ENCODE results near the gene LRRN4CL. TPM values are rescaled to one million over a fixed set of nuclear protein-coding genes. Genes with fewer than 3 reads are reported as not detected.

LRRN4CL gene
- total RNA-seq, 1 donor from 2014 or later, result 1.8 TPM

- Mint-ChIP-seq H3K36me3 (ENCODE audit: unreplicated experiment) (no peaks in the 10 kb centered on the region), H3K9me3 (ENCODE audit: unreplicated experiment) (peaks cover 28% of the 10 kb centered on the region), H3K4me1 (ENCODE audit: low read depth, unreplicated experiment) (peaks cover 8% of the 10 kb centered on the region), H3K27me3 (ENCODE audit: unreplicated experiment) (peaks cover 17% of the 10 kb centered on the region), H3K27ac (ENCODE audit: unreplicated experiment) (peak overlapping the region; percentile 99), H3K4me3 (ENCODE audit: unreplicated experiment) (peak overlapping the region; percentile 98)
- peak; percentile 91 for DNase-seq
- TF ChIP-seq CTCF (IDR thresholded peaks at IDR 0.05; ENCODE audit: partially characterized antibody, unreplicated experiment), result no peak
These were observed 20.1 kb upstream of the LRRN4CL start for GRCh38 chr11:62709247-62710000.

- H3K27ac Mint-ChIP-seq (ENCODE audit: unreplicated experiment), result peak overlapping the region; percentile 99
- peak overlapping the region; percentile 98 for H3K4me3 Mint-ChIP-seq (ENCODE audit: unreplicated experiment)
- H3K36me3 Mint-ChIP-seq (ENCODE audit: unreplicated experiment), result no peaks in the 10 kb centered on the region
- no peak for TF ChIP-seq CTCF (IDR thresholded peaks at IDR 0.05; ENCODE audit: partially characterized antibody, unreplicated experiment)
- DNase-seq, result peak; percentile 29
- peaks cover 28% of the 10 kb centered on the region for H3K9me3 Mint-ChIP-seq (ENCODE audit: unreplicated experiment)
- peaks cover 8% of the 10 kb centered on the region for H3K4me1 Mint-ChIP-seq (ENCODE audit: low read depth, unreplicated experiment)
- peaks cover 17% of the 10 kb centered on the region for H3K27me3 Mint-ChIP-seq (ENCODE audit: unreplicated experiment)
These were observed 19.5 kb upstream of the LRRN4CL start for GRCh38 chr11:62708793-62709192.

GRCh38 chr11:62708392-62708791 is 19.1 kb upstream of the LRRN4CL start:
- no peaks in the 10 kb centered on the region for H3K36me3 Mint-ChIP-seq (ENCODE audit: unreplicated experiment)
- peak overlapping the region; percentile 98 for H3K4me3 Mint-ChIP-seq (ENCODE audit: unreplicated experiment)
- no peak for TF ChIP-seq CTCF (IDR thresholded peaks at IDR 0.05; ENCODE audit: partially characterized antibody, unreplicated experiment)
- peaks cover 17% of the 10 kb centered on the region for H3K27me3 Mint-ChIP-seq (ENCODE audit: unreplicated experiment)
- DNase-seq, result no peak
- H3K4me1 Mint-ChIP-seq (ENCODE audit: low read depth, unreplicated experiment), result peaks cover 8% of the 10 kb centered on the region
- H3K9me3 Mint-ChIP-seq (ENCODE audit: unreplicated experiment), result peaks cover 25% of the 10 kb centered on the region
- H3K27ac Mint-ChIP-seq (ENCODE audit: unreplicated experiment), result peak overlapping the region; percentile 99

GRCh38 chr11:62707277-62707861 is 18.0 kb upstream of the LRRN4CL start, which contains the start of the genes BSCL2 and GNG3:
TSS of gene BSCL2 (minus strand) at chr11:62707424. CDS start at chr11:62707195, 229 bp downstream.
TSS of gene GNG3 (plus strand) at chr11:62707676. CDS start at chr11:62708296, 620 bp downstream.
- H3K4me3 Mint-ChIP-seq (ENCODE audit: unreplicated experiment), result peak within 1 kb of the TSS; percentile 98
- peaks cover 17% of the 10 kb centered on the region for H3K27me3 Mint-ChIP-seq (ENCODE audit: unreplicated experiment)
- H3K4me1 Mint-ChIP-seq (ENCODE audit: low read depth, unreplicated experiment), result peaks cover 8% of the 10 kb centered on the region
- TF ChIP-seq CTCF (IDR thresholded peaks at IDR 0.05; ENCODE audit: partially characterized antibody, unreplicated experiment), result no peak
- H3K27ac Mint-ChIP-seq (ENCODE audit: unreplicated experiment), result peak within 1 kb of the TSS; percentile 99
- H3K9me3 Mint-ChIP-seq (ENCODE audit: unreplicated experiment), result peaks cover 25% of the 10 kb centered on the region
- no peaks in the 10 kb centered on the region for H3K36me3 Mint-ChIP-seq (ENCODE audit: unreplicated experiment)
- DNase-seq, result peak; percentile 99

GRCh38 chr11:62706850-62707247 is 17.5 kb upstream of the LRRN4CL start:
- no peak for TF ChIP-seq CTCF (IDR thresholded peaks at IDR 0.05; ENCODE audit: partially characterized antibody, unreplicated experiment)
- no peaks in the 10 kb centered on the region for H3K36me3 Mint-ChIP-seq (ENCODE audit: unreplicated experiment)
- no peak for DNase-seq
- peak overlapping the region; percentile 98 for H3K4me3 Mint-ChIP-seq (ENCODE audit: unreplicated experiment)
- peak overlapping the region; percentile 99 for H3K27ac Mint-ChIP-seq (ENCODE audit: unreplicated experiment)
- peaks cover 8% of the 10 kb centered on the region for H3K4me1 Mint-ChIP-seq (ENCODE audit: low read depth, unreplicated experiment)
- H3K9me3 Mint-ChIP-seq (ENCODE audit: unreplicated experiment), result peaks cover 25% of the 10 kb centered on the region
- peaks cover 14% of the 10 kb centered on the region for H3K27me3 Mint-ChIP-seq (ENCODE audit: unreplicated experiment)
